Raji (cell line): ENCODE results near the gene OSBPL5.

Source experiments
- POLR2A ChIP-seq: IDR thresholded peaks from 2 replicates; pipeline ENCODE4 v1.6.1; 2011; ENCODE audit warnings: low read depth, low read length, control low read depth; ENCODE audit not compliant: insufficient read depth

OSBPL5 gene

GRCh38 chr11:3080733-3081385, 84.3 kb downstream of the OSBPL5 start:
- TF ChIP-seq POLR2A = no peak

GRCh38 chr11:3080104-3080503, 85.0 kb downstream of the OSBPL5 start:
- TF ChIP-seq POLR2A = no peak

DNA sequence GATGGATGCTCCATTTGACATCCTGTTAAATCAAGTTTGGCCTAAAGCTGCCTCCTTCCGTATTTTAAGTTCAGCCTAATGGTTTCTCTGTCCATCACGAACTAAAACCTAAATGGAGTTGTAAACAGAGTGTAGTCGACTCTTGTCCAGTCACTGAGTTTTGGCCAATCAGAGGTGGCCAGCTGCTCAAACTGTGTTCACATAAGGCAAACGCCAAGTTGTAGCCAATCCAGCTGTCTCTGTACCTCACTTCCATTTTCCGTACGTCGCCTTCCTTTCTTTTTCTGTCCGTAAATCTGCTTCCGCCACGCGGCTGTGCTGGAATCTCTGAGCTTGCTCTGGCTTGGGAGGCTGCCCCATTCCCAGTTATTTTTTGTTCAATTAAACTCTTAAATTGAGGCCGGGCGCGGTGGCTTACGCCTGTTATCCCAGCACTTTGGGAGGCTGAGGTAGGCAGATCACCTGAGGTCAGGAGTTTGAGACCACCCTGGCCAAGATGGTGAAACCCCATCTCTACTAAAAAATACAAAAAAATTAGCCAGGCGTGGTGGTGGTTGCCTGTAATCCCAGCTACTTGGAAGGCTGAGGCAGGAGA, 87.2 kb downstream of the OSBPL5 start:
- TF ChIP-seq POLR2A = no peak

DNA sequence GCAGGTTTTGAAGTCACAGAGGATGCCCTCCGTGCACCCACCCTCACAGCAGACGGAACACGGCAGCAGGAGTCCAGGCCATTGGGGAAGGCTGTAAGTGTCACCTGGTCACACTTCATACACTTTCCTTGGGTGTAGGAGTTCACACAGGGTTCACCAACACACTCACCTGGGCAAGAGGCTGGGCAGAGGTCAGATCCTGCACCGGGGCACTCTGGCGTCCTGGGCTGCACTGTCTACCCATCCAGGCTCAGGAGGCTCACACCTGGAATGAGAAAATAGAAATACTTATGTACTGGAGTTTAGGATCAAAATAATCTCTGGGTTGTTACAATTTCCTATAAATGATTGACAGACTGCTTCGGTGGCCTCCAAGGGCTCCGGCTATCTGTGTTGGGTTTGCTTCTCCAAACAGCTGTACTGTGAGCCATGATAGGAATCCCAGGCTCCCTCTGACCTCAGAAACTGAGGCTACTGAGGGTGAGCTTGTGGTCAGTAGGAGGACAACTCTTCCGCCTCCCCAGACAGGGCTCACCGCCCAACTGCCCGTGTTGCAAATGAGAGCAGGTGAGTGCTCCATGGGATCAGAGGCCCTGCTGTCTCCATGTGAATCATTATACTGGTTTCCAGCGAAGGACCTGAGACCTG, 87.8 kb downstream of the OSBPL5 start:
- TF ChIP-seq POLR2A = no peak

- no peak for TF ChIP-seq POLR2A
These were observed 90.1 kb downstream of the OSBPL5 start for GRCh38 chr11:3074912-3075589.

DNA sequence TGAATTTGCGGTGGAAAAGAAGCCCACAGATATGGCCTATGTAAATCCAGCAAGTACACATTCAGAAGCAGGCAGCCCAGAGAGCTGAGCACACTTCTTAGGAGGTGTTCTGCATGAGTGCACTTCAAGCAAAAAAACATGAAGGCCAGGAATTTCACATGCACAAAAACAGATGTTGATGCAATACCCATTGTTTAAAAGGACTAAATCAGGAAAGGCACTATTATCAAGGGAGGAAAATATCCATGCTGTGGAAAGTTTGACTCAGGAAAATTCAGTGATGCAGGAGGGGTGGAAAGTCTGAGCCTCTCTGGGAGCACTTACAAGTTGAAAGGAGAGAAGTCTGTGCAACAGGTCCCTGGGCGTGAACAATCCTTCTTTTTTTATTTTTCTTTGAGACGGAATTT, 92.1 kb downstream of the OSBPL5 start:
- TF ChIP-seq POLR2A = no peak

DNA sequence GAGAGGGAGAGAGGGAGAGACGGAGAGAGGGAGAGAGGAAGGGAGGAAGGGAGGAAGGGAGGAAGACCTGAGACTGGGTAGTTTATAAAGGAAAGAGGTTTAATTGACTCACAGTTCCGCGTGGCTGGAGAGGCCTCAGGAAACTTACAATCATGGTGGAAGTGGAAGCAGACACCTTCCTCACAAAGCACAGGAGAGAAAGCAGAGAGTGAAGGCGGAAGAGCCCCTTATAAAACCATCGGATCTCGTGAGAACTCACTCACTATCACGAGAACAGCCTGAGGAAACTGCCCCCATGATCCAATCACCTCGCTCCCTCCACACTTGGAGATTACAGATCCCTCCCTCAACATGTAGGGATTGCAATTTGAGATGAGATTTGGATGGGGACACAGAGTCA, 95.7 kb downstream of the OSBPL5 start:
- no peak for TF ChIP-seq POLR2A

DNA sequence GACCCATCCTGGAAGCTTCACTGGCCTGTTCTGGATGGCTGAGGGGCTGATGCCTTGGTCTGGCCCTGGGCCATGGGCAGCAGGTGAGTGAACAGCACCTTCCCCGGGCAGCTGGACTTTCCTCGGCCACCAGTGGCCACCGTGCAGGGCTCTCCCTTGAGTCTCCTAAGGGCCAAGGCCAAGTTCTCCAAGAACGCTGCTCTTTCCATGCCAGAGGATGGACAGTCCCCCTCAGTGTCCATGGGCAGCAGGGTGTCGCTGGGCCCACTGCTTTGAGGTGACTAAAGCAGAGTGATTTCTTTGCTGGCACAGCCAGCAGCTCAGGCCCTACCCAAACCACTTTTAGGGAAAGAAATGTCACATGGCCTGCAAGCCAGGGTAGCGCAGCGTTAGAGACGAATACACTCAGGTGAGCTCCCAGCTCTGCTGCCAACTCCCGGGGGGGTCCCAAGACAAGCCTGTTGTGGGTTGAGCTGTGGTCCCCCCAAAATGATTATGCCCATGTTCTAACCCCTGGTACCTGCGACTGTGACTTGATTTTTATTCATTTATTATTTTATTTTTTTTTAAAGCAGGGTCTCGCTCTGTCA, 104.6 kb downstream of the OSBPL5 start:
- no peak for TF ChIP-seq POLR2A

DNA sequence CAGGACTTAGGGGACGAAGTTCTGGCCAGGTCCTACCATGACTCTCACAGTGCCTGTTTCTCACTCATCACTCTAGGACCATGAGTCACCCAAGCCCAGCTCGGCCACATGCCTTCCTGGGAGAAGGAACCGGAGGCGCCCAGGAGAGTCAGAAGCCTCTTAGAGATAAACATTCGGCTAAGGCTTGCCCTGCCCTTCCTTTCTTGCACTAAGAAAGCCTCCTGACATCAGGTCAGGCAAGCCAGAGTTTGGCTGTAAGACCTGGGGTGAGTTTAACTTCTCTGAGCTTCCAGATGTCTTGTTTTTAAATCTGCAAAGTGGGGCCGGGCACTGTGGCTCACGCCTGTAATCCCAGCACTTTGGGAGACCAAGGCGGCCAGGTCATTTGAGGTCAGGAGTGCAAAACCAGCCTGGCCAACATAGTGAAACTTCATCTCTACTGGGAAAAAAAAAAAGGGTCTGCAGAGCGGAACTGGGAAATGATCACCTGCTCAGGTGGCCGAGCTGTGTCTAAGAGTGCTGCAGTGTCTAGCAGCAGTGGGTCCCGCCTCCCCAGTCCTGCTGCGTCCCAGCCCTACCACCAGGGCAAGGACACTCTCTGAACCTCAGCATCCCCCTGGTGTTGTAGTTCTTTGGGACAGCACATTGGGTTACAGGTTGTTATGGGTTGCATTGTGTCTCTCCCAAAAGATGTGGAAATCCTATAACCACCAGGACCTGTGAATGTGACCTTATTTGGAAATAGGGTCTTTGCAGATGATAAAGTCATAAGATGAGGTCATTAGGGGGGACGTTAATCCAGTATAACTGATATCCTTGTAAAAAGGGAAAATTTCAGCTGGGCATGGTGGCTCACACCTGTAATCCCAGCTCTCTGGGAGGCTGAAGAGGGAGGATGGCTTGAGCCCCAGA, 106.1 kb downstream of the OSBPL5 start:
- no peak for TF ChIP-seq POLR2A

- peak; percentile 80 for TF ChIP-seq POLR2A
These were observed 107.8 kb downstream of the OSBPL5 start, which contains the start of gene CARS1 for GRCh38 chr11:3057069-3057963. TSS of gene CARS1 (minus strand) at chr11:3057423. CDS start at chr11:3057367, 56 bp downstream.

- TF ChIP-seq POLR2A = no peak
These were observed 108.6 kb downstream of the OSBPL5 start for GRCh38 chr11:3056296-3057068.

- TF ChIP-seq POLR2A = no peak
These were observed 109.2 kb downstream of the OSBPL5 start for GRCh38 chr11:3055891-3056290.

DNA sequence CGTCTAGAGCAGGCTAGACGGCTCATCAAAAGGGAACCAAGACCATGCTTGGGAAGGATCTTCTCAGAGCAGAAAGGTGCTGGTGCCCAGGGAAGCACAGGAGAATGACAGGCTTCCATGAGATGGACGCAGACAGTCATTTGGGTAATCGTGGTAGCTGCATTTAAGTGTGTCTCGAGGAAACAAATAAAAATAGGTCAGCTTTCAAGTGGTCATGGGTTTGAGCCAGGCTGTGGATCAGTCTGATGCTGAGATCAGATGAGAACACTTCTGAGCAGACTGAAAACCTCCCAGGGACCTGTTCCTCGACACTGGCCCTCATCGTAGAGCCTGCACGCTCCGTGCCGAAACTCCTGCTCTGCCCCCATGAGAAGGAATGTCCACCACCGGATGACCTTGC, 112.5 kb downstream of the OSBPL5 start:
- no peak for TF ChIP-seq POLR2A
